Ovary (tissue), 3 donors: ENCODE measurements around the gene ALK.

Experiments
- CTCF ChIP-seq, 3 donors: fragments of 450-650 bp in 2 of 3; fragments of 200-600 bp in 1 of 3; IDR thresholded peaks; one replicate each; pipeline versions ENCODE4 v1.5.1 to v1.8.0; 2016 to 2022; ENCODE audit warnings: antibody characterized with exemption in 3 of 3, mild to moderate bottlenecking in 1 of 3
- EP300 ChIP-seq: sonication (generic); formaldehyde crosslinking; IDR thresholded peaks from one replicate; pipeline ENCODE4 v1.6.1; 2017; ENCODE audit warnings: antibody characterized with exemption
- POLR2A ChIP-seq: fragments of 450-650 bp; IDR thresholded peaks from one replicate; pipeline ENCODE4 v1.6.1; 2017; ENCODE audit warnings: antibody characterized with exemption, mild to moderate bottlenecking, moderate library complexity
- donor health status: DM: no; HTN: no; CAD: no.

- TF ChIP-seq CTCF (IDR thresholded peaks at IDR 0.05): no peak
- no peak for TF ChIP-seq EP300
- TF ChIP-seq POLR2A: no peak
Observed at GRCh38 chr2:29262681-29263260, 658.6 kb downstream of the ALK start.
